C4-2B (cell line): ENCODE measurements around the gene TAGAP.

ENCODE experiments used
- H3K27ac ChIP-seq: fragments of 450-650 bp; 2 replicates; pipeline ENCODE4 v1.5.1; 2017
- ZFX ChIP-seq: fragments of 450-650 bp; IDR thresholded peaks from 2 replicates; pipeline ENCODE4 v1.6.1; 2017
- TF ChIP-seq, protein P1 (sequence below): fragments of 450-650 bp; conservative IDR thresholded peaks from 2 replicates; pipeline ENCODE4 v1.5.1; 2017; ENCODE audit warnings: mild to moderate bottlenecking

TAGAP gene

DNA sequence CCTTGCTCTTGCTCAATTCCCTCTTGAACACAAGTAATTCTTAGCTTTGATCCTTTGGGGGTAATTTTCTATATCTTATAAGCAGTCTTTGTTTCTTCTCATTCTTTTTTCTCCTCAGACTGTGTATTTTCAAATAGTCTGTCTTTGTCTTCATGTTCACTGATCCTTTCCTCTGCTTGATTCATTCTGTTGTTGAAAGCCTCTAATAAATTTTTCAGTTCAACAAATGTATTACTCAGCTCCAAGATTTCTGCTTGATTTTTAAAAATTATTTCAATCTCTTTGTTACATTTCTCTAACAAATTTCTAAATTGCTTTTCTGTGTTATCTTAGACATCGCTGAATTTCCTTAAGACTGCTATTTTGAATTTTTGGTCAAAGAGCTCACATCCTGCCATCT lies 56.3 kb downstream of the TAGAP start:
- H3K27ac ChIP-seq = no peak overlapping the region
- no peak for TF ChIP-seq ZFX
- TF ChIP-seq, protein P1, sequence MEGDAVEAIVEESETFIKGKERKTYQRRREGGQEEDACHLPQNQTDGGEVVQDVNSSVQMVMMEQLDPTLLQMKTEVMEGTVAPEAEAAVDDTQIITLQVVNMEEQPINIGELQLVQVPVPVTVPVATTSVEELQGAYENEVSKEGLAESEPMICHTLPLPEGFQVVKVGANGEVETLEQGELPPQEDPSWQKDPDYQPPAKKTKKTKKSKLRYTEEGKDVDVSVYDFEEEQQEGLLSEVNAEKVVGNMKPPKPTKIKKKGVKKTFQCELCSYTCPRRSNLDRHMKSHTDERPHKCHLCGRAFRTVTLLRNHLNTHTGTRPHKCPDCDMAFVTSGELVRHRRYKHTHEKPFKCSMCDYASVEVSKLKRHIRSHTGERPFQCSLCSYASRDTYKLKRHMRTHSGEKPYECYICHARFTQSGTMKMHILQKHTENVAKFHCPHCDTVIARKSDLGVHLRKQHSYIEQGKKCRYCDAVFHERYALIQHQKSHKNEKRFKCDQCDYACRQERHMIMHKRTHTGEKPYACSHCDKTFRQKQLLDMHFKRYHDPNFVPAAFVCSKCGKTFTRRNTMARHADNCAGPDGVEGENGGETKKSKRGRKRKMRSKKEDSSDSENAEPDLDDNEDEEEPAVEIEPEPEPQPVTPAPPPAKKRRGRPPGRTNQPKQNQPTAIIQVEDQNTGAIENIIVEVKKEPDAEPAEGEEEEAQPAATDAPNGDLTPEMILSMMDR = no peak

DNA sequence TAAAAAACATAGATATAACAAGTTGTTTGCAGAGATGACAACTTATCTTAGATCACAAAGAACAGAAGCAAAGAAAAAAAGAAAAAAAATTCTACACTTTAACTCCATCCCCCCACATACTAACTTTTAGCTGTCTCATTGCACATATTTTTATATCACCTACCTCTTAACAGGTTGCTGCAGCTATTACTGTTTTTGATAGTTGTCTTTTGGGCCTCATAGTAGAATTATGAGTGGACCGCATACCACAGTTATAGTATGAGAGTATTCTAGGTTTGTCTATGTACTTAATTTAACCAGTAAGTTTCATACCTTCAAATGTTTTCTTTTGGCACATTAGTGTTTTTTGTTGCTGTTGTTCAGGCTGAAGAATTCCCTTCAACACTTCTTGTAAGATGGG lies 57.1 kb downstream of the TAGAP start:
- no peak overlapping the region for H3K27ac ChIP-seq
- TF ChIP-seq, protein P1 = no peak
- no peak for TF ChIP-seq ZFX
